Stimulated activated memory B cell treated with anti-CD40 and anti-IgM and Interleukin-4, amounts not matched to agents 10 μg/mL and 1 μg/mL and 100 μg/mL, for 72 hours (primary cell): ENCODE data around the gene SLC26A8.

Experiments used
- ATAC-seq: fragments of 150-1000 bp; cut with Tn5 transposase; 2 replicates; pipeline ENCODE4 v1.10.0; 2021
- H3K27ac Mint-ChIP-seq: one replicate; pipeline ENCODE4 v1.8.0; 2022; ENCODE audit warnings: mild to moderate bottlenecking, mixed read lengths
- H3K27me3 Mint-ChIP-seq: one replicate; pipeline ENCODE4 v1.8.0; 2022; ENCODE audit warnings: mixed read lengths
- H3K36me3 Mint-ChIP-seq: one replicate; pipeline ENCODE4 v1.8.0; 2022; ENCODE audit warnings: mixed read lengths
- H3K4me1 Mint-ChIP-seq: one replicate; pipeline ENCODE4 v1.8.0; 2022; ENCODE audit warnings: mixed read lengths
- H3K4me3 Mint-ChIP-seq: one replicate; pipeline ENCODE4 v1.8.0; 2022; ENCODE audit warnings: mild to moderate bottlenecking, moderate library complexity, mixed read lengths
- H3K9me3 Mint-ChIP-seq: one replicate; pipeline ENCODE4 v1.8.0; 2022; ENCODE audit warnings: mixed read lengths

SLC26A8 gene

DNA sequence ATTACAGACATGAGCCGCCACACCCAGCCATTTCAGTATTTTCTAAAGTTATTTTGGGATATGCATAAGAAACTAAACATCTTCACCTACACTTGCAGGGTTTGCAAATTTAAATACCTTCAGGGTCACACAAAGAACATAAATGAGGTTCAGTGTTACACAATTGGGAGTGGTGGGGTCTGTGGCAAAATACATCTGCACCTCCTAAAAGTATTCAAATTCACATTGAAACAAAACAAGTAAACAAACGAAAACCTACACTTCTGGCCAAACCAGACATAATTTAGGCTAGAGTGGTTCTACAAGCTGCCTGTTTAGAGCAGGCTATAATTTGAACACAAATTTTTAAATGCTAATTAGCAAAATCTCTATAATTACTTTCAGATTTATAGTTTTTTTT, 37.8 kb upstream of the SLC26A8 start:
- ATAC-seq: no peak
- Mint-ChIP-seq H3K4me3 (no peak overlapping the region), H3K27me3 (no peaks in the 10 kb centered on the region), H3K36me3 (peaks cover 49% of the 10 kb centered on the region), H3K9me3 (no peaks in the 10 kb centered on the region), H3K4me1 (peaks cover 30% of the 10 kb centered on the region), H3K27ac (no peak overlapping the region)

- Mint-ChIP-seq H3K9me3 (no peaks in the 10 kb centered on the region), H3K36me3 (peaks cover 43% of the 10 kb centered on the region), H3K4me3 (no peak overlapping the region), H3K4me1 (peaks cover 23% of the 10 kb centered on the region), H3K27me3 (no peaks in the 10 kb centered on the region), H3K27ac (no peak overlapping the region)
- no peak for ATAC-seq
Observed at GRCh38 chr6:36061236-36061635, 36.8 kb upstream of the SLC26A8 start.

- ATAC-seq: no peak
- peaks cover 6% of the 10 kb centered on the region for H3K4me1 Mint-ChIP-seq
- H3K27ac Mint-ChIP-seq: no peak overlapping the region
- H3K36me3 Mint-ChIP-seq: peaks cover 31% of the 10 kb centered on the region
- no peaks in the 10 kb centered on the region for H3K27me3 Mint-ChIP-seq
- no peak overlapping the region for H3K4me3 Mint-ChIP-seq
- H3K9me3 Mint-ChIP-seq: no peaks in the 10 kb centered on the region
Observed at GRCh38 chr6:36056178-36056577, 31.7 kb upstream of the SLC26A8 start.

- H3K27me3 Mint-ChIP-seq: no peaks in the 10 kb centered on the region
- no peaks in the 10 kb centered on the region for H3K9me3 Mint-ChIP-seq
- no peak for ATAC-seq
- H3K36me3 Mint-ChIP-seq: peaks cover 18% of the 10 kb centered on the region
- no peak overlapping the region for H3K27ac Mint-ChIP-seq
- no peak overlapping the region for H3K4me3 Mint-ChIP-seq
- H3K4me1 Mint-ChIP-seq: no peaks in the 10 kb centered on the region
Observed at GRCh38 chr6:36054956-36055355, 30.5 kb upstream of the SLC26A8 start.

- Mint-ChIP-seq H3K36me3 (peaks cover 13% of the 10 kb centered on the region), H3K27ac (no peak overlapping the region), H3K4me1 (no peaks in the 10 kb centered on the region), H3K4me3 (no peak overlapping the region), H3K27me3 (no peaks in the 10 kb centered on the region), H3K9me3 (no peaks in the 10 kb centered on the region)
- no peak for ATAC-seq
Observed at GRCh38 chr6:36054415-36054814, 30.0 kb upstream of the SLC26A8 start.

- Mint-ChIP-seq H3K27ac (no peak overlapping the region), H3K9me3 (no peaks in the 10 kb centered on the region), H3K4me1 (no peaks in the 10 kb centered on the region), H3K4me3 (no peak overlapping the region), H3K36me3 (peaks cover 9% of the 10 kb centered on the region), H3K27me3 (no peaks in the 10 kb centered on the region)
- no peak for ATAC-seq
Observed at GRCh38 chr6:36053878-36054277, 29.4 kb upstream of the SLC26A8 start.

- Mint-ChIP-seq H3K27me3 (no peaks in the 10 kb centered on the region), H3K4me1 (peaks cover 3% of the 10 kb centered on the region), H3K4me3 (no peak overlapping the region), H3K9me3 (no peaks in the 10 kb centered on the region), H3K36me3 (peaks cover 5% of the 10 kb centered on the region), H3K27ac (no peak overlapping the region)
- ATAC-seq: no peak
Observed at GRCh38 chr6:36052097-36052496, 27.7 kb upstream of the SLC26A8 start.

GRCh38 chr6:36050947-36051710, 26.7 kb upstream of the SLC26A8 start:
- H3K4me3 Mint-ChIP-seq: no peak overlapping the region
- H3K4me1 Mint-ChIP-seq: peaks cover 9% of the 10 kb centered on the region
- no peak overlapping the region for H3K27ac Mint-ChIP-seq
- ATAC-seq: no peak
- peaks cover 4% of the 10 kb centered on the region for H3K36me3 Mint-ChIP-seq
- H3K9me3 Mint-ChIP-seq: no peaks in the 10 kb centered on the region
- no peaks in the 10 kb centered on the region for H3K27me3 Mint-ChIP-seq

DNA sequence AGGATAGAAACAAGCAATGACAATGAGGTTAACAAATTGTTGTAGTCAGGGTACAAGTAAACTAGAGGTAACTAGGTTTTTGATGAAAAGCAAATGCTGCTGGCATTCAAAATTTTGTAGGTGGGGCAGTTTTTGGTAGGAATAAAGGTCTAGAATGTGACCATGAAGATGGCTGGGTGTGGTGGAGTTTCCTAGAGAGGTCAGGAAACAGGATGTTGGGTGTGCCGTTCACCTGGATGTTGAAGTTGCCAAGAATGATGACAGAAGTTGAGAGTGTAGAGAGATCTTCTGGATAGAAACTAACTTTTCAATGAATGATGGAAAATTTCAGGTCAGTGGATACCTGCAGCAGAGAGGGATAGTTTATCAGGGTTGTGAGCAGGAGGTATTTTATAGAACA, 25.9 kb upstream of the SLC26A8 start:
- Mint-ChIP-seq H3K27ac (no peak overlapping the region), H3K4me1 (peaks cover 9% of the 10 kb centered on the region), H3K9me3 (no peaks in the 10 kb centered on the region), H3K4me3 (no peak overlapping the region), H3K27me3 (no peaks in the 10 kb centered on the region), H3K36me3 (no peaks in the 10 kb centered on the region)
- no peak for ATAC-seq

- Mint-ChIP-seq H3K4me3 (no peak overlapping the region), H3K4me1 (peaks cover 9% of the 10 kb centered on the region), H3K9me3 (no peaks in the 10 kb centered on the region), H3K27me3 (no peaks in the 10 kb centered on the region), H3K27ac (no peak overlapping the region), H3K36me3 (no peaks in the 10 kb centered on the region)
- no peak for ATAC-seq
Observed at GRCh38 chr6:36049582-36049981, 25.1 kb upstream of the SLC26A8 start.

DNA sequence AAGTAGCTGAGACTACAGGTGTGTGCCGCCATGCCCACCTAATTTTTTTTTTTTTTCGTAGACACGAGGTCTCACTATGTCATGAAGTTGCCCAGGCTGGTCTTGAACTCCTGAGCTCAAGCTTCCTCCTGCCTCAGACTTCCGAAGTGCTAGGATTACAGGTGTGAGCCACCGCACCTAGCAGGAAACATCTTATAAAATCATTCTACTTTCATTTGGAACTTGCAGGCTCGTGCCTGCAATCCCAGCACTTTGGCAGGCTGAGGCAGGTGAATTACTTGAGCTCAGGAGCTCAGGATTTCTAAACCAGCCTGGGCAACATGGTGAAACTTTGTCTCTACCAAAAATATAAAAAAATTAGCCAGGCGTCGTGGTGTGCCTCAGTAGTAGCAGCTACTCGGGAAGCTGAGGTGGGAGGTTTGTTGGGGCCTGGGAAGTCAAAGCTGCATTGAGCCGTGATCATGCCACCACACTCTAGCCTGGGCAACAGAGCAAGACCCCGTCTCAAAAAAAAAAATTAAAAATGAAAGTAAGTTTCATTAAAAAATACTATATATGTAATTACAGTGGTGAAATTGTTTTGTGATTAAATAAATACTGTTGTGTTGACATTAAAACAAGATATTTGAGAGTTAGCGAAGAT, 18.3 kb upstream of the SLC26A8 start:
- Mint-ChIP-seq H3K9me3 (no peaks in the 10 kb centered on the region), H3K4me1 (peaks cover 50% of the 10 kb centered on the region), H3K27ac (no peak overlapping the region), H3K27me3 (no peaks in the 10 kb centered on the region), H3K36me3 (no peaks in the 10 kb centered on the region), H3K4me3 (no peak overlapping the region)
- no peak for ATAC-seq

DNA sequence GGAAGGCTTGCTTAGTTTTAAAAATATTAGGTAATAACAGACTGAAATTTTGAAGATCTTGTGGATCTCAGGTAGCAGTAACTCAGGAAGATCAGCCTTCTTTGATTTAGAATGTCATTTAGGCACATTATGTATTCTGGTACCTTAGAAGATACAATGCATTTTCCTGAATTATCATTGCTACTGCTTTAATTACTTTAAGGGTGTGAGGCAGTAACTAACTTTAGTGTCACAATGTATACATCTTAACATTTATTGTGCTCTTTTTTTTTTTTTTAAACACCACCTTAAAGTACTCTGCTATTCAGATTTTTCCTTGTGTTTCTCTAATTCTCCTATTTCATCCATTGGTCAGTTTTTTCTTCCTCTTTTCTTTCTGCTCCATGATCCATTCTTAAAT, 16.5 kb upstream of the SLC26A8 start:
- Mint-ChIP-seq H3K4me3 (no peak overlapping the region), H3K36me3 (no peaks in the 10 kb centered on the region), H3K9me3 (no peaks in the 10 kb centered on the region), H3K27ac (no peak overlapping the region), H3K27me3 (no peaks in the 10 kb centered on the region), H3K4me1 (peaks cover 55% of the 10 kb centered on the region)
- ATAC-seq: no peak

- Mint-ChIP-seq H3K27ac (no peak overlapping the region), H3K36me3 (peaks cover 5% of the 10 kb centered on the region), H3K4me3 (peak overlapping the region; percentile 1), H3K27me3 (no peaks in the 10 kb centered on the region), H3K4me1 (peaks cover 67% of the 10 kb centered on the region), H3K9me3 (no peaks in the 10 kb centered on the region)
- no peak for ATAC-seq
Observed at GRCh38 chr6:36039112-36039511, 14.7 kb upstream of the SLC26A8 start.

- no peaks in the 10 kb centered on the region for H3K9me3 Mint-ChIP-seq
Observed at GRCh38 chr6:36038120-36038876, 13.9 kb upstream of the SLC26A8 start.

DNA sequence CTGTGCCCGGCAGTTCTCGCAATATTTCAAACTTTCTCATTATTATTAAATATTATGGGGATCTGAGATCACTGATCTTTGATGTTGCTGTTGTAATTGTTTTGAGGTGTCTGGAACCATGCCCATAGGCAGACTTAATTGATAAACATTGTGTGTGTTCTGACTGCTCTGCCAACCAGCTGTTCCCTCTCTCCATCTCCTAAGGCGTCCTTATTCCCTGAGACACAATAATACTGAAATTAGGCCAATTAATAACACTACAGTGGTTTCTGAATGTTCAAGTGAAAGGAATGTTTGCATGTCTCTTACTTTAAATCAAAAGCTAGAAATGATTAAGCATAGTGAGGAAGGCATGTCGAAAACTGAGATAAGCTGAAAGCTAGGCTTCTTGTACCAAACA, 10.8 kb upstream of the SLC26A8 start:
- peaks cover 5% of the 10 kb centered on the region for H3K36me3 Mint-ChIP-seq
- no peak overlapping the region for H3K4me3 Mint-ChIP-seq
- H3K27me3 Mint-ChIP-seq: no peaks in the 10 kb centered on the region
- H3K4me1 Mint-ChIP-seq: peaks cover 72% of the 10 kb centered on the region
- H3K27ac Mint-ChIP-seq: no peak overlapping the region
- H3K9me3 Mint-ChIP-seq: no peaks in the 10 kb centered on the region
- ATAC-seq: no peak

More at GRCh38 chr6:36038120-36038876, 13.9 kb upstream of the SLC26A8 start:
- H3K4me3 Mint-ChIP-seq: no peak overlapping the region
- no peak overlapping the region for H3K27ac Mint-ChIP-seq
- H3K4me1 Mint-ChIP-seq: peaks cover 75% of the 10 kb centered on the region
- ATAC-seq: no peak
- H3K36me3 Mint-ChIP-seq: peaks cover 5% of the 10 kb centered on the region
- H3K27me3 Mint-ChIP-seq: no peaks in the 10 kb centered on the region
